Activated CD4-positive, alpha-beta memory T cell treated with anti-CD3 and anti-CD28 coated beads for 36 hours (primary cell): ENCODE results near the gene CD3G. TPM values are rescaled to one million over a fixed set of nuclear protein-coding genes. Genes with fewer than 3 reads are reported as not detected.
A peak's percentile ranks its signal among the peaks of the same experiment; 100 is the strongest.

Source experiments
- CTCF ChIA-PET: fragments of 350-600 bp; sonication (Branson Sonifier 250); formaldehyde crosslinking; loops from one replicate; lab custom pipeline; 2021; ENCODE audit warnings: antibody characterized with exemption, inconsistent platforms; lab: Charles Lee
- POLR2A ChIA-PET: fragments of 350-600 bp; sonication (Branson Sonifier 250); formaldehyde crosslinking; loops from one replicate; lab custom pipeline; 2021; ENCODE audit warnings: antibody characterized with exemption; lab: Charles Lee
- DNase-seq: peaks from one replicate; pipeline ENCODE4 v3.0.0-alpha.2; 2020
- H3K27ac Mint-ChIP-seq: one replicate; pipeline ENCODE4 v1.8.0; 2021; ENCODE audit warnings: mixed read lengths
- H3K27me3 Mint-ChIP-seq: one replicate; pipeline ENCODE4 v1.8.0; 2021; ENCODE audit warnings: mixed read lengths
- H3K36me3 Mint-ChIP-seq: one replicate; pipeline ENCODE4 v1.8.0; 2021; ENCODE audit warnings: mixed read lengths
- H3K4me1 Mint-ChIP-seq: one replicate; pipeline ENCODE4 v1.8.0; 2021; ENCODE audit warnings: low read depth, mixed read lengths
- H3K4me3 Mint-ChIP-seq: one replicate; pipeline ENCODE4 v1.8.0; 2021; ENCODE audit warnings: mild to moderate bottlenecking, mixed read lengths
- H3K9me3 Mint-ChIP-seq: one replicate; pipeline ENCODE4 v1.8.0; 2021; ENCODE audit warnings: mixed read lengths
- intact Hi-C: fragments of 100-400 bp; cut with micrococcal nuclease; formaldehyde crosslinking; loops from one replicate; pipeline ENCODE4 v1.15.1; 2023
- total RNA-seq, 2 experiments: library from RNA; stranded (reverse); gene quantifications; one replicate each; pipeline ENCODE4 v1.2.3, GENCODE V29; 2021

Gene CD3G
- total RNA-seq, 2 experiments from 2014 or later, result 137 to 138 TPM

GRCh38 chr11:118310781-118311485 lies 33.2 kb upstream of the CD3G start:
- Mint-ChIP-seq H3K27me3 (no peaks in the 10 kb centered on the region), H3K36me3 (peaks cover 84% of the 10 kb centered on the region)
- DNase-seq, result no peak

GRCh38 chr11:118311518-118311917 lies 32.6 kb upstream of the CD3G start:
- Mint-ChIP-seq H3K4me3 (no peak overlapping the region), H3K9me3 (peaks cover 3% of the 10 kb centered on the region), H3K27me3 (no peaks in the 10 kb centered on the region), H3K27ac (peak overlapping the region; percentile 79), H3K4me1 (peaks cover 89% of the 10 kb centered on the region), H3K36me3 (peaks cover 85% of the 10 kb centered on the region)
- no peak for DNase-seq
- POLR2A ChIA-PET, result no interaction called here
- intact Hi-C loops, result no loop called here
- CTCF ChIA-PET, result interaction anchor here (0.7 to 8.8 kb wide), 3 partner anchors 16 to 324 kb away, joined by 3 to 67 read pairs (median 5); no protein-coding TSS in a partner anchor

More at GRCh38 chr11:118310781-118311485, 33.2 kb upstream of the CD3G start:
- intact Hi-C loops, result no loop called here
- CTCF ChIA-PET, result interaction anchor here (0.7 to 8.8 kb wide), 5 partner anchors 15 to 323 kb away, joined by 3 to 67 read pairs (median 5); no protein-coding TSS in a partner anchor
- peaks cover 86% of the 10 kb centered on the region for H3K4me1 Mint-ChIP-seq
- POLR2A ChIA-PET, result no interaction called here
- H3K9me3 Mint-ChIP-seq, result peaks cover 3% of the 10 kb centered on the region
- peak overlapping the region; percentile 79 for H3K27ac Mint-ChIP-seq
- H3K4me3 Mint-ChIP-seq, result no peak overlapping the region

- CTCF ChIA-PET, result interaction anchor here (2.1 to 8.8 kb wide), 2 partner anchors 17 to 114 kb away, joined by 5 to 67 read pairs; no protein-coding TSS in a partner anchor
- intact Hi-C loops, result no loop called here
- POLR2A ChIA-PET, result no interaction called here
- no peak for DNase-seq
- peaks cover 88% of the 10 kb centered on the region for H3K4me1 Mint-ChIP-seq
- H3K4me3 Mint-ChIP-seq, result no peak overlapping the region
- H3K36me3 Mint-ChIP-seq, result peaks cover 83% of the 10 kb centered on the region
- H3K9me3 Mint-ChIP-seq, result peaks cover 3% of the 10 kb centered on the region
- H3K27ac Mint-ChIP-seq, result peak overlapping the region; percentile 82
- H3K27me3 Mint-ChIP-seq, result no peaks in the 10 kb centered on the region
Measured at GRCh38 chr11:118312328-118312727, 31.8 kb upstream of the CD3G start.

GRCh38 chr11:118313242-118313641 lies 30.9 kb upstream of the CD3G start:
- H3K27me3 Mint-ChIP-seq, result no peaks in the 10 kb centered on the region
- peaks cover 3% of the 10 kb centered on the region for H3K9me3 Mint-ChIP-seq
- ChIA-PET POLR2A (interaction anchor here (0.7 kb wide), 1 partner anchor 10 kb away, joined by 3 read pairs; no protein-coding TSS in a partner anchor), CTCF (interaction anchor here (1.3 kb wide), 1 partner anchor 18 kb away, joined by 4 read pairs; no protein-coding TSS in a partner anchor)
- peaks cover 75% of the 10 kb centered on the region for H3K36me3 Mint-ChIP-seq
- no peak for DNase-seq
- intact Hi-C loops, result no loop called here
- H3K4me3 Mint-ChIP-seq, result no peak overlapping the region
- H3K27ac Mint-ChIP-seq, result no peak overlapping the region
- H3K4me1 Mint-ChIP-seq, result peaks cover 84% of the 10 kb centered on the region

GRCh38 chr11:118314988-118315411 lies 29.1 kb upstream of the CD3G start:
- DNase-seq, result no peak
- intact Hi-C loops, result no loop called here
- peaks cover 60% of the 10 kb centered on the region for H3K36me3 Mint-ChIP-seq
- peaks cover 86% of the 10 kb centered on the region for H3K4me1 Mint-ChIP-seq
- no peak overlapping the region for H3K4me3 Mint-ChIP-seq
- H3K27ac Mint-ChIP-seq, result peak overlapping the region; percentile 84
- peaks cover 3% of the 10 kb centered on the region for H3K9me3 Mint-ChIP-seq
- POLR2A ChIA-PET, result interaction anchor here (0.6 kb wide), 1 partner anchor 74 kb away, joined by 3 read pairs; no protein-coding TSS in a partner anchor
- H3K27me3 Mint-ChIP-seq, result no peaks in the 10 kb centered on the region
- CTCF ChIA-PET, result interaction anchor here (1.1 to 1.6 kb wide), 3 partner anchors 31 to 116 kb away, joined by 3 to 6 read pairs (median 3); no protein-coding TSS in a partner anchor

GRCh38 chr11:118318124-118318523 lies 26.0 kb upstream of the CD3G start:
- Mint-ChIP-seq H3K27me3 (no peaks in the 10 kb centered on the region), H3K36me3 (peaks cover 35% of the 10 kb centered on the region), H3K4me1 (peaks cover 79% of the 10 kb centered on the region), H3K4me3 (no peak overlapping the region), H3K9me3 (no peaks in the 10 kb centered on the region), H3K27ac (peak overlapping the region; percentile 49)
- POLR2A ChIA-PET, result no interaction called here
- CTCF ChIA-PET, result interaction anchor here (1.0 kb wide), 1 partner anchor 120 kb away, joined by 3 read pairs; no protein-coding TSS in a partner anchor
- no peak for DNase-seq
- intact Hi-C loops, result no loop called here

GRCh38 chr11:118318581-118319336 lies 25.4 kb upstream of the CD3G start:
- POLR2A ChIA-PET, result interaction anchor here (1.0 kb wide), 1 partner anchor 14 kb away, joined by 3 read pairs; the partner anchor contains the start of gene CD3E
- intact Hi-C loops, result no loop called here

GRCh38 chr11:118319337-118319707 lies 24.8 kb upstream of the CD3G start:
- Mint-ChIP-seq H3K9me3 (no peaks in the 10 kb centered on the region), H3K27ac (peak overlapping the region; percentile 19), H3K36me3 (peaks cover 28% of the 10 kb centered on the region), H3K27me3 (no peaks in the 10 kb centered on the region), H3K4me3 (no peak overlapping the region), H3K4me1 (peaks cover 71% of the 10 kb centered on the region)
- POLR2A ChIA-PET, result interaction anchor here (1.0 kb wide), 1 partner anchor 15 kb away, joined by 3 read pairs; the partner anchor contains the start of gene CD3E
- no peak for DNase-seq
- intact Hi-C loops, result no loop called here
- CTCF ChIA-PET, result no interaction called here

More at GRCh38 chr11:118318581-118319336, 25.4 kb upstream of the CD3G start:
- H3K4me3 Mint-ChIP-seq, result no peak overlapping the region
- peaks cover 76% of the 10 kb centered on the region for H3K4me1 Mint-ChIP-seq
- H3K9me3 Mint-ChIP-seq, result no peaks in the 10 kb centered on the region
- H3K36me3 Mint-ChIP-seq, result peaks cover 34% of the 10 kb centered on the region
- CTCF ChIA-PET, result interaction anchor here (1.0 kb wide), 1 partner anchor 121 kb away, joined by 3 read pairs; no protein-coding TSS in a partner anchor
- DNase-seq, result no peak
- H3K27ac Mint-ChIP-seq, result peak overlapping the region; percentile 19
- H3K27me3 Mint-ChIP-seq, result no peaks in the 10 kb centered on the region

GRCh38 chr11:118320515-118320914 lies 23.6 kb upstream of the CD3G start:
- Mint-ChIP-seq H3K36me3 (peaks cover 18% of the 10 kb centered on the region), H3K4me3 (no peak overlapping the region), H3K9me3 (no peaks in the 10 kb centered on the region), H3K4me1 (peaks cover 62% of the 10 kb centered on the region), H3K27ac (no peak overlapping the region), H3K27me3 (no peaks in the 10 kb centered on the region)
- DNase-seq, result no peak
- CTCF ChIA-PET, result no interaction called here
- POLR2A ChIA-PET, result no interaction called here
- intact Hi-C loops, result no loop called here

GRCh38 chr11:118321386-118322082 lies 22.6 kb upstream of the CD3G start:
- intact Hi-C loops, result no loop called here
- Mint-ChIP-seq H3K36me3 (peaks cover 11% of the 10 kb centered on the region), H3K4me1 (peaks cover 52% of the 10 kb centered on the region), H3K9me3 (no peaks in the 10 kb centered on the region), H3K27ac (no peak overlapping the region), H3K27me3 (no peaks in the 10 kb centered on the region), H3K4me3 (no peak overlapping the region)
- no peak for DNase-seq
- ChIA-PET POLR2A (no interaction called here), CTCF (interaction anchor here (1.2 kb wide), 1 partner anchor 27 kb away, joined by 4 read pairs; no protein-coding TSS in a partner anchor)

- no peaks in the 10 kb centered on the region for H3K27me3 Mint-ChIP-seq
- H3K36me3 Mint-ChIP-seq, result peaks cover 4% of the 10 kb centered on the region
- intact Hi-C loops, result no loop called here
- H3K4me1 Mint-ChIP-seq, result peaks cover 43% of the 10 kb centered on the region
- DNase-seq, result no peak
- no peaks in the 10 kb centered on the region for H3K9me3 Mint-ChIP-seq
- H3K27ac Mint-ChIP-seq, result no peak overlapping the region
- H3K4me3 Mint-ChIP-seq, result no peak overlapping the region
- ChIA-PET CTCF (interaction anchor here (1.1 to 1.5 kb wide), 2 partner anchors 31 to 151 kb away, joined by 3 to 5 read pairs; no protein-coding TSS in a partner anchor), POLR2A (interaction anchor here (1.6 kb wide), 1 partner anchor 17 kb away, joined by 6 read pairs; no protein-coding TSS in a partner anchor)
Measured at GRCh38 chr11:118322721-118323120, 21.4 kb upstream of the CD3G start.
